Measurements from ENCODE around the gene WIPI1.
A peak's percentile ranks its signal among the peaks of the same experiment; 100 is the strongest.
"Not testable (repeated sequence)": the region's sequence is repeated elsewhere in the genome, so short reads cannot be mapped to it uniquely, and the experiment has no call there.

The WIPI1 gene

DNA sequence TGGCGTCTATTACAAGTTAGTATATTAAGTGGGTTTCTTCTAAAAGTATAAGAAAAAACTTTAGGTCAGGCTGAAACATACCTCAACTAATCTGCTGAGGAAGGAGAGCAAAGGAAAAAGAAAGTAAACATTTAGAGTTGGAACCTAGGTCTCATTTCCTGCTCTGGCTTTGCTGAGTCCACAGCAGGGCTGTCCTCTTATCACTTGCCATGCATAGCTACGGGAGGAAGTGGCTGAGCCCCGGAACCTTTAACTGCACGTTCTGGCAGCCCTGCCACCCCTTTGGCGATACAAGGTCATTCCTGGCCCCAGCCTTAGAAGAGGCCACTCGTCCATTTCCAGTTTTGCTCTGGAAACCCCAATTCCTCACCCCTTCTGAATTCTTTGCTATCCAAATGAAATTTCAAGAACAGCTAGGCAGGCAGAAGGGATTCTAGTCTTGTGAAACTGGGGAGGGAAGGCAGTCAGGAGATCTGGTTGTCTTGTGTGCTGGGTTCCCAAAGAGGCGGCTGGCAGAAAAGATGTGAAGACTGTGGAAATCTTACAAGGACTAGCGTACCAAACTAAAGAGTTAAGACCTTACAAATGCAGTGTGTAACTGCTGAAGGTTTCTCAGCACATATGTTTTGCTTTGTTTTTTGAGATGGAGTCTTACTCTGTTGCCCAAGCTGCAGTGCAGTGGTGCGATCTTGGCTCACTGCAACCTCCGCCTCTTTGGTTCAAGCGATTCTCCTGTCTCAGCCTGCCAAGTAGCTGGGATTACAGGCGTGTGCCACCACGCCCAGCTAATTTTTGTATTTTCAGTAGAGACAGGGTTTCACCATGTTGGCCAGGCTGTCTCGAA lies 19.1 kb downstream of the WIPI1 start:
- peak; percentile 17 for DNase-seq (ENCODE audit: low spot score)

DNA sequence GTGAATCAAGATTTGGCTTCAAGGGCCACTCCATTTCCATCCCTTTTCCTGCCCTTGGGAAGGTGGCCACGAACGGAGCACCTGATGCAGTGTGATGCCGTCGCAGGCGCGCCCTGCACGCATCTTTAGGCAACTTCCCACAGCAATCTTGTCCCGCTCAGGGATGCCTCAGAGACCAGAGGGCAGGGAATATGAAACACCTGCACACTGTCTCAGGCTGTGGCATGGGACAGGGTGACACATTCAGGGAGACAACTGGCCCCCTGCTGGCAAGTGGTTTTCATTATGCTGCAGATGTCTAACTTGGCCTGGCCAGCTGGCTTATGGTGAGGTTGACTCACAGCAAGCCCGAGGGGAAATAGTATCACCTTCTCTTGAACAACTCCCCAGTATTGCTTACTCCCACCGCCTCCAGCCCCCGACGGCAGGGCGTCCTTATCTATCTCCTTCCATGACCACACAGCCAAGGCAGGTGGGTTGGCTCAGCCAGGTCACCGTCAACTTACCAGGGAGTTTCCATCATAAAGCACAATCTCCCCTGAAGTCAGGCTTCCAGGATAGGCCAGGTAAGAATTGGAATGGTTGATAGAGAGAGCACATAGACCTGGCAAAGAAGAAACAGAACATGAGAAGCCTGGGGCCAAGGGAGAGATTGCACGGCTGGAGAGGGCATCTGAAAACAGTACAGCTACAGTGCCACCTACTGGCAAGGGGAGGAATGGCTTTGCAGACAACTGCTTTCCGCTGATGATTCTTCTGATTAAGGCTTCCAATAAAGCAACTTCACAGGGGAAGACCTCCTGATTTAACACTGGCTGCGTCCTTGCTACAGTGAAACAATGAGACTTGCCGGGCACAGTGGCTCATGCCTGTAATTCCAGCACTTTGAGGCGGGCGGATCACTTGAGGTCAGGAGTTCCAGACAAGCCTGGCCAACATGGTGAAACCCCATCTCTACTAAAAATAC lies 21.1 kb downstream of the WIPI1 start:
- DNase-seq (ENCODE audit: low spot score): peak; percentile 73

DNA sequence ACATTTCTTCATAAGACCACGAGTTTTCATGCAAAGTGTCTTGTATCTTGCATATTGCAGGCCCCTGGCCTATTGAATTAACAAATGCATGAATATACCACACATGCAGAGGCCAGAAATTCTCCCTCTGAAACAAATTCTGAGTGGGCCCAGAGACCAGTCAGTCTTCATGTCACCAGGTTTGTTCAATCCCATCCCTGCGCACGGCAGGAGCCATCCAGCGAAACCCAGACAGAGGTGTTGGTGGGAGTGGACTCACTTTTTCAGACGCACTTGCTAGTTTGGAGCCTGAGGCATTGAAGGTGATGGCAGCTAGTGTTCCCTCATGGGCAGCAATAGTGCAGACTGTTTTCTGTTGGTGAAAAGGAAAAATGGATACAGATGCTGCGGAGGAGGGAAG lies 21.9 kb downstream of the WIPI1 start:
- DNase-seq (ENCODE audit: low spot score): no peak

DNA sequence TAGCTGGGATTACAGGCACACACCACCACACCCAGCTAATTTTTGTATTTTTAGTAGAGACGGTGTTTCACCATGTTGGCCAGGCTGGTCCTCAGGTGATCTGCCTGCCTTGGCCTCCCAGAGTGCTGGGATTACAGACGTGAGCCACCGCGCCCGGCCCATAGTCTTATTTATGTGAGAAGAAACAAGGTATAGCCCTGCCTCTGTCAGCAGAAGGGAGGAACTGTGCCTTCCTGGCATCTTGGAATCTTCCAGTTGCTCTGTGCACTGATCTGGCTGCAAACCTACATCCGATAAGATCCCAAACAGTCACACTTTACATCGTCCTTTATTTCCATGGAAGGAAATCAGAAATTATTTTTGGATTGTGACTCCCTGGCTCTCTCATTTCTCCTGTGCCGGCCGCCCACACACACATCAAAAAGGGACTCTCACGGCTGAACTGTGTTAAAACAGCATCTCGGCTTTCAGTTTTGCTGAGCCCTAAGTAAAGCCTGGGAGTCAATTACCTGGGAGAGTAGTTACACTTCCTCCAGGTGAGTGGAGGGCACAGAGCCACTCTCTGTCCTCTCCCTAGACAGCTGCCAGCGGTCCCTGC lies 23.3 kb downstream of the WIPI1 start:
- no peak for DNase-seq (ENCODE audit: low spot score)

DNA sequence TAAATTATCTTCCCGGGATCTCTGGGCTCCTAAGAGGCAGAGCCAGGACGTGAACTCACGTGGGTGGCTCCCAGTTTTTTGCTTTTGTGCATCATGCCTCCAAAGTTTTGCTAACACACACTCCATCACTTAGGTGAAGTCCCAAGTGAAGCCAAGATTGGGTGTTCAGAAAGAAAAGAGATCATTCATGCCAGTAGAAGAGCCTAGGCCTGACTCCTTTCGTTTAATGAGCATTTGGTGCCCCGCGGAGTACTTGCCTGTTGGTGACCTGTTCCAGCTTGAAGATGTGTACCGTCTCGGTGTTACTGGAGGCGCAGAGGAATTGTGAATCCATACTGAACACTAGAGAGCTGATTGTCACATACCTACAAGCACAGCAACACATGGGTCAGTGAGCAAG lies 24.1 kb downstream of the WIPI1 start:
- DNase-seq (ENCODE audit: low spot score): no peak

DNA sequence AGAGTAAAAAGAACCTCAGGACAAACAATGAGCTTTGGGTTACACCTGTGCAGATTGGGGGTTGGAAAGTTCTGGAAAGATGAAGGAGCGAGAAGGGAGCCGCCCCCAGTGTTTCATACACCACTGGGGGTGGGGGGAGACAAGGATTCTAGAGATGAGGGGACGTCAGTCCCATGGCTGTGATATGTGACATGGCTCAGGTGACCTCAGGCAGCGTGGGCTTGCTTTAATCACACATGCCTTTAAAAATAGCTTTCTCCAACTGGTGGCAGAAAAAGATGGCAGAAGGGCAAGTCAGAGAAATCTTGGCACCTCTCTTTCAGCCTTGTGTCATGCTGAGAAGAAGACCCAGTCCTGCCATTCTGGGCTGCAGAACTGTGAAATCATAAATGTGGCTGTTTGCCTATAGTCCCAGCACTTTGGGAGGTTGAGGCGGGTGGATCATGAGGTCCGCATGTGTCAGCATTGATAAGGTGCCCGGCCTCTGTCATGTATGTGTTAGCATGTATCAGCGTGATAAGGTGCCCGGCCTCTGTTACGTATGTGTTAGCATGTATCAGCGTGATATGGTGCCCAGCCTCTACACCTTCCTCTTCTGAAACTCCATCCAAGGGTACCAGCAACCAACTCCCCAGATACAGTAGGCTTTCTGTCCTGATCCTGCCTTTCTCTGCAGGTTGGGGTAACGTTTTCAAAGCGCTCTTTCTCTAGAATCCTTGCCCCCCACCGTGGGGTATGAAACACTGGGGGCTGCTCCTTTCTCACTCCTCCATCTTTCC lies 25.0 kb downstream of the WIPI1 start:
- DNase-seq (ENCODE audit: low spot score): no peak

DNA sequence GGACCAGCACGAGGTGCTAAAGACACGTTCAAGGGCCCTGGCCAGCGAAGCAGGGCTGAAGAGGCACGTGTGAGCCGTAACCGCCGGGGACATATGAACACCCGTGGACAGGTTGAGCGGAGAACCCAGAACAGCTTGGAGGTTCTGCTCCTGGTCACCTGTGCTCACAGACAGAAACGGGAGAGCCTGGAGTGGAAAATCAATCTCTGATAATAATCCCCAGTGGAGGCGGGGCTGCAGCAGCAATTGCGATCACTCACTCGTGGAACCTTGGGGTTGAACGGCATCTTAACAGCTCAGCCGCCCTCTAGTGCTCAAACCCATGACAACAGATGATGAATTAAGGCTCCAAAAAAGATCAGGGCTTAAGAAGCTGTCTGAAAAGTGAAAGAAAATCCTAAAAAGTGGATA lies 25.6 kb downstream of the WIPI1 start:
- peak; percentile 13 for DNase-seq (ENCODE audit: low spot score)

DNA sequence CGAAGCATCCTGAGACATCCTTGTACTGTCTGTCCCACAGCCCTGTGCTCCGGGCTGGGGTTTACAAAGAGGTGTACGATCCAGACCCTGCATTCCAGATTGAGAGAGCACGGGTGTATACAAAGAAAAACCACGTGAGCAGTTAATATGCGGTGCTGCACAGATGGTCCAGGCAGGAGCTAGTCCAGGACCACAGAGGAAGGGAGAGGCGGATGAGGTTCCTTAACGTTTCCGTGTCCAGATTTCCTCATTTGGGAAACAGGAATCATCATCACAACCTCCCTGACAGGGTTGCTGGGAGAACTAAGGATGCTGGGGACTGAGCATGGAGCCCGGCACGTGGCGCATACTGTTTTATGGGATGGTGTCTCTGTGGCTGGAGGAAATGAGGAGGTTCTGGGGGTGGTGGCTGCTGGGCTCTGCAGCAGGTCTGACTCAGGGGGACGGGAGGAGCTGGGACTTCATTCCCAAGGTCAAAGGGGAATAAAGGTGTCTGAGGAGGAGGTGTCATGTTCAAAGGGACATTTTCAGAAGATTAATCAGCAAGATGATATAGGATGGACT lies 26.2 kb downstream of the WIPI1 start:
- no peak for DNase-seq (ENCODE audit: low spot score)

DNA sequence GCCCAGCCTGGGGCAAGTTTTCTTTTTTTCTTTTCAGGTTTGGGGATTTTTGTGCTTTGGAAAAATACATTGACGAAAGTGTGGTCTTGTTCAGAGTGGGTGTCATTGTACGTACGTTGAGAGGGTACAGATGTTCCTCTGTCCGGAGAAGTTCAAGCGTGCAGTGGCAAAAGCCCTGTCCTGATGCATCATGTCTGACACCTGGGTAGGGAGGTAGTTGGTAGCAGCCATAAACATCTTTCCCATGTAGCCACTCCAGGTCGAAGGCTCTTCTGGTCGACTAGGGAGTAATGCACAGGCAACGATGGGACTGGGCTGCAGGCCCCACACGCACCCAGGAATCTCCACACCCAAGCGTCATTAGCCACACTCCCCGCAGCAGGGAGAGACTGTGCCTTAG lies 27.4 kb downstream of the WIPI1 start:
- no peak for DNase-seq (ENCODE audit: low spot score)

DNA sequence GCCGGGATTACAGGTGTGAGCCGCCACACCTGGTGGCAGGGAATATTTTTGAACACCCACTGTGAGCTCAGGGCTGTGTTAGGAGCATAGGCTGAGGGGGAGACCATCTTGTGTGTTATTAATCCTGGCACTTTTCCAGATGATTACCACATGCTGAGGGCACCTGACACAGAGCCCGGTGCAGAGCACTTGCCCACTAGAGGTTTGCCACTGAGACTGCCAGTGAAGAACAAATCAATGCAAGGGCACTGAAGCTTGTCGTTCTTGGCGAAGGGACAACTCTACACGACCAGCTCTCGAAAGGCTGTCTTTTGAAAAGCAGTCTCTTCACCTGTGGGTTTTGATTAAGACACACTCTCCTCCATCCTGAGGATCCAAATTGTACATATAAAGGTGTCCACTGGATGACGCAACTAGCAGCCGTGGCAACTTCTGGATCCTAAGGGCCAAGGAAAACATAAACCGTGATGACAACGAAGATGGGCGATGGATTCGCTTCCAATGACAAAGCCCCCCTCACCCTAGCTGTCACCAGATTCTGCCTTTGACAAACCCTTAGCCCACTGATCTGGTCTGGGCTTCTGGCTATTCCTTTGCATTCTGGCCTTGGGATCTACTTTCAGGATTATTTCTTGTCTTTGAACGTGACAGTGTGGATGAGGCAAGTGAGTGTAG lies 28.7 kb downstream of the WIPI1 start:
- DNase-seq (ENCODE audit: low spot score): peak; percentile 33

DNA sequence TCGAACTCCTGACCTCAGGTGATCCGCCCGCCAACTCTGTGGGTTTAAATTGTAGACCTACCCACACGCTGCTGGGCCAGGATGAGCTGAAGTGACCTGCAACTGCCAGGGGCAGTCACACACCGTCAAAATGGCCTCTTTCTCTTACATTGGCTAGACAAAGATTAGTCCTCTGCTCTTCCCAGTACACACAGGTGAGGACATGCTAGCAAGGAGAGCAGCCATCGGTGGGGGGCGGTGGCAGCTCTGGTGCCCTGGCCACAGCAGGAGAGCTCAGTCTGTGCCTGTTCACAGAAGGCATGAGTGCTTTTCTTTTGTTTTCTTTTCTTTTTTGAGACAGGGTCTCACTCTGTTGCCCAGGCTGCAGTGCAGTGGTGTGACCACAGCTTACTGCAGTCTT lies 29.7 kb downstream of the WIPI1 start:
- no peak for DNase-seq (ENCODE audit: low spot score)

DNA sequence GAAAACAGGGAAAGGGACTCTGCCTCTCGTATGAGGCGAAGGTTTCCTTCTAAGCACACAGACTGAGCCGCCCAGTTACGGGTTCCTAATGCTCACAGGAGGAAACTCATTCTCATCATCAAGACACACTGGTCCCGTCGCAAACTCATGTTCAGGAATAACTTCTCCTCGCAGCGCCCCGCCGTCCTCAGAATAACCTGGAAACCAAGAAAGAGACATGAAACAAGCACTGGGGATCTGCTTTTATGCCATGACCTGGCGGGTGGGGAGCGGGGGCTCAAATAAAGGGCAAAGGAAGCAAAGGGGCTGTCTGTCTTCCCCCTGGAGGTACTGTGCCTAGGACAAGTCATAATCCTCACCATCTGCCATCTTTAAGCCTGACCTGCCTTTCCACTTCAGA lies 31.3 kb downstream of the WIPI1 start:
- DNase-seq (ENCODE audit: low spot score): no peak

DNA sequence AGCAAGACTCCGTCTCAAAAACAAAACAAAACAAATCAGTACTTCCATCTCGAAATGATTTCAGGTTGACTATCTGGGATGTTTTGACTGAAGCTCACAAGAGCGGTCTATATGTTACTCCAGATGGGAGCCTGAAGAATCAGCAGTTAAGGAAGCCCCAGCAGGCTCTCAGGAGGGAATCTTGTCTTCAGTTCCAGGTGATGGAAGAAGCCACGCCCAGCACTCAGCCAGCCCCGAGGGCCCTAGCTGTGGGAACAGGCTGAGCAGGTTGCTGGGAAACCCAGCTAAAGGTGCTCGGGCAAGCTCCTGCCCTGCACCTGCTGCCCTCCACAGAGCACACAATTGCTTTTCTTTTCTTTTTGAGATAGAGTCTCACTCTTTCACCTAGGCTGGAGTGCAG lies 32.4 kb downstream of the WIPI1 start:
- no peak for DNase-seq (ENCODE audit: low spot score)

DNA sequence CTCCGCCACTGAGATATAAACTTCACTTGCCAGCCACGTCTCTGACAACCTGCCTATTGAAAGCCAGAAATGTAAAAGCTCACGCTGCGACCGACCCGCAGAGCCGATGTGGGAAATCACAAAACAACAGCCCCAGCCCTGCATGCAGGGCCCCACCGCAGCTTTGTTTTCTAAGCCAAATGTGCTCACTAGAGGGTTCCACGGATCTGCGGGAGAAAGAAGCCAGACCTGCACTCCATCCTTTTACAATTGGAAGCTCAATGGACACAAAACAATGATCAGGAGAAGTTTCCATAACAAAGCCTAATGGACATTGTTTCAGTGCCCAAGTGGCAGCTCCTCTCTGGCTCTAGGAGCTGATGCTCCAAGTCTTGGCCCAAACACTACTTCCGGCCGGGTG lies 33.1 kb downstream of the WIPI1 start:
- no peak for DNase-seq (ENCODE audit: low spot score)

DNA sequence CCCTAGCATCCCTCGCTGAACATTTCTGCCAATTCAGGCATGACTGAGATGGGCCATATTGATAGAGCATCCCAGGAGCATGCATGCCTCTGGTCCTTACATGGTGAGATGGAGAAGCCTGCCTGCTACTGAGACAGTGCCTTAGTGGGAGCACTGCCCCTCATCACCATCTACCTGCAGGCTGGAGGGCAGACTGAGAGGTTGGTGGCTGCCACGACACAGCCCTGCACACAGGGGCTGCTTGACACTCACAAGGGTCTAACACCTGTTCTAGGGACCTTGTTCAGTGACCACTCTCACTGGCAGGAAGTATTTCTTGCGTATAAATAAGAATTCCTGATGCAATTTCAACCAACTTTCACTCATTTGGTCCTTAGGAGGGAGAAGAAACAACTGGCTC lies 34.0 kb downstream of the WIPI1 start:
- no peak for DNase-seq (ENCODE audit: low spot score)

DNA sequence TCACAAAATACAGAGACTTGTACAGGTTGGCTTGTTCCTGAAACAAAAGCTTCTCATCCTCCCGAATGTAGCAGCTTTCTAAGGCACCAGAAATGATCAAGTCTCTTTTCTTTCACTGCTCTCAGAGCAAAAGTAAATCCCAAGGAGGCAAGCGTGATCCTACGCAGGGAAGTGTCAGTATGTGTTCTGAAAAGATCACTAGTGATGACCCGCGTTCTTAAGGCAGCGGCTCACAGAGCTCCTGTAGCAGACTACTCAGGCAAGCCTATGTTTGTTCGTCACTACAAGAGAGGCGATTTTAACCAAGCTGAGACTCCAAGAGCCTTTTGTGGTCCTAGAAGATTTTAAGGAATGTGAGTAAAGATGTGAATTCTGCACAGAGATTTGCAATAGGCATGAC lies 34.5 kb downstream of the WIPI1 start:
- no peak for DNase-seq (ENCODE audit: low spot score)

DNA sequence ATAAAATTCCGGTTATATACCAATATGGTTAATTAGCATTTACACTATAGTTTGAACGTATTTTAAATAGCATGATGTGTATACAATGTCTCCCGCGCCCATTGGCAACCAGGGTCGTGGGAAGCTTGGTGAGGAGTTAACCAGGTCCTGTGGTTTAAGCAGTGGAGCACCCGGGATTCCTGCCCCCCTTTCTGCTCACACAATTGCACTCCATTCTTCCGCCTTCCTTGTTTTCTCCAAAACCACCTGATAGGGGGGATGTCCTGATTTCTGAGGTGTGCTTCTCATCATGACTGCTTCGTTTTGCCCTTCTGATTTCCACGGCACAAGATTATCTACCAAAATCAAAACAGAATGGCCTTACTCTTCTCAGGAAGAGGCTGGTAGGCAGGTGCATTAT lies 35.8 kb downstream of the WIPI1 start:
- DNase-seq (ENCODE audit: low spot score): no peak

DNA sequence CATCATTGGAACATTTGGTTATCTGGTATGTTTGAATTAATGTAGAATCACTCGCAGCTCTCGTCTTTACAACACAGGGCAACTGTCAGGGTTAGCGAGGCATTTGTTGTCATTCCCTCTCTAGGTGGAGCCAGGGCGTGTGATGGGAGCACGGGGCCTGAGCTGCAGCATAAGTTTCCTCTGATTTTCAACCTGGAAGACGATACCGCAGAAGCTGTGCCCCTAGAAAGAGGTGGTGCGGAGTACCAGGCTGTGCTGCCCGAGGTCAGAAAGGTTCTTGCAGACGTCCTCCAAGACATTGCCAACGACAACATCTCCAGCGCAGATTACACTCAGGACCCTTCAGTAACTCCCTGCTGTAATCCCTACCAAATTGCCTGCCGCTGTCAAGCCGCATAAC lies 37.2 kb downstream of the WIPI1 start:
- DNase-seq (ENCODE audit: low spot score): no peak

DNA sequence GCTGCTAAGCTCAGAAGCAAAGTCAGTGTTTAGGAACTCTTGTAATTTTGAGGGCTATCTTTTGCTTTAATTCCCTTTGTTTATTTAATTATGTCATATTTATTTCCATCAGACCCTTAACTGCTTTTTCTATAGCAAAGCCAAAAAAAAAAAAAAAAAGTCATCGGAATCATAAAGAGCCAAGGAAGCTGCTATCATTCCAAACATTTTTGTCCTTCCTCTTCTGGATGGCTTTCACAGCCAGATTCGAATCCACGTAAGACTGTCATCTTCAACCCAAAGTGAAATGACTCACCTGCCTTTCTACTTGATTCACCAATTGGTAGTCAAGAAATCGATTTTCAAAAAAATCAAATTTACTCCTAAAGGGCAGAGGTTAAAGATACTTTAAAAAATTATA lies 38.4 kb downstream of the WIPI1 start:
- no peak for DNase-seq (ENCODE audit: low spot score)

DNA sequence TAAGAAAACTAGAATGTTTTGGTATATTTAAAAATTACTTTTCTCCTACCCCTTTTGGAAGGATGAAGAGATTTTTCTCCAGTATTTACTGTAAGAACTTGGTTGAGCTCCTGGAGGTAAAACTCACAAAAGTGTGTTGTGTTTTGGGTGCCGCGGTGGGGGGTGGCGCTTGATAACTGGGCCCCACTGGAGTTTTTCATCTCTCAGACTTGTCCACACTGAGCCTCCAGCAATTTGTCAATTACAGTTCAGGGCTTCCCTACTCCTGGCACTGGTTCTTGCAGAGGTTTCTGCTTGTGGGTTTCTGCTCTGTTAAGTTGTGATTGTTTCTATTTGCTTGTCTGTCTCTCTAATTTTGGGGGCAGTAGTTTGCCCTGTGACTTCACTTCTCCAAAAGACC lies 40.0 kb downstream of the WIPI1 start:
- no peak for DNase-seq (ENCODE audit: low spot score)

DNA sequence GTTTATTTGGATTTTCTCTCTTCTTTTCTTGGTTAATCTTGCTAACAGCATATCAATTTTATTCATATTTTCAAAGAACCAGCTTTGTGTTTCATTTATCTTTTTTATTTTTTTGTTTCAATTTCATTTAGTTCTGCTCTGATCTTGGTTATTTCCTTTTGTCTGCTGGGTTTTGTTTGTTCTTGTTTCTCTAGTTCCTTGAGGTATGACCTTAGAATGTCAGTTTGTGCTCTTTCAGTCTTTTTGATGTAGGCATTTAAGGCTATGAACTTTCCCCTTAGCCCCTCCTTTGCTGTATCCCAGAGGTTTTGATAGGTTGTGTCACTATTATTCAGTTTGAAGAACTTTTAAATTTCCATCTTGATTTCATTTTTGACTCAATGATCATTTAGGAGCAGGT lies 42.4 kb downstream of the WIPI1 start:
- not testable (repeated sequence) for DNase-seq (ENCODE audit: low spot score)
